Nephron (organoid): ENCODE data around the gene CACNA1C.
A peak's percentile ranks its signal among the peaks of the same experiment; 100 is the strongest.

Experiments
- H3K27ac Mint-ChIP-seq, 3 experiments: 2 replicates each; pipeline ENCODE4 v1.8.0; 2020; ENCODE audit warnings: mixed read lengths in 3 of 3, mild to moderate bottlenecking in 2 of 3, moderate library complexity in 1 of 3
- H3K27me3 Mint-ChIP-seq: 2 replicates; pipeline ENCODE4 v1.8.0; 2021; ENCODE audit warnings: low read depth, mild to moderate bottlenecking, moderate library complexity, mixed read lengths
- H3K36me3 Mint-ChIP-seq: 2 replicates; pipeline ENCODE4 v1.8.0; 2020; ENCODE audit warnings: low read depth, mixed read lengths
- H3K4me1 Mint-ChIP-seq: 2 replicates; pipeline ENCODE4 v1.8.0; 2020; ENCODE audit warnings: mixed read lengths
- H3K4me3 Mint-ChIP-seq, 3 experiments: 2 replicates each; pipeline ENCODE4 v1.8.0; 2020; ENCODE audit warnings: mild to moderate bottlenecking in 3 of 3, mixed read lengths in 3 of 3, moderate library complexity in 2 of 3
- H3K9me3 Mint-ChIP-seq: 2 replicates; pipeline ENCODE4 v1.8.0; 2020; ENCODE audit warnings: mixed read lengths
- CTCF ChIP-seq, 3 experiments: fragments of 200-600 bp; sonication (generic); IDR thresholded peaks; one replicate each; pipeline ENCODE4 v1.5.0; 2021; ENCODE audit warnings: antibody characterized with exemption in 3 of 3; ENCODE audit not compliant: unreplicated experiment in 3 of 3

CACNA1C gene

GRCh38 chr12:2332947-2333346 is 280.2 kb downstream of the CACNA1C start:
- no peaks in the 10 kb centered on the region for H3K27me3 Mint-ChIP-seq

GRCh38 chr12:2333491-2334195 is 280.9 kb downstream of the CACNA1C start:
- H3K27ac Mint-ChIP-seq = peak overlapping the region in 2 of 3 experiments; percentile 37 to 90
- peaks cover 79% of the 10 kb centered on the region for H3K4me1 Mint-ChIP-seq
- no peak for TF ChIP-seq CTCF (IDR thresholded peaks at IDR 0.05; ENCODE audit: unreplicated experiment in 3 of 3)
- no peaks in the 10 kb centered on the region for H3K27me3 Mint-ChIP-seq
- no peak overlapping the region for H3K4me3 Mint-ChIP-seq
- peaks cover 2% of the 10 kb centered on the region for H3K9me3 Mint-ChIP-seq
- no peaks in the 10 kb centered on the region for H3K36me3 Mint-ChIP-seq

More at GRCh38 chr12:2332947-2333346, 280.2 kb downstream of the CACNA1C start:
- H3K4me3 Mint-ChIP-seq = no peak overlapping the region
- H3K27ac Mint-ChIP-seq = peak overlapping the region in 2 of 3 experiments; percentile 76 to 78
- H3K36me3 Mint-ChIP-seq = no peaks in the 10 kb centered on the region
- peaks cover 78% of the 10 kb centered on the region for H3K4me1 Mint-ChIP-seq
- H3K9me3 Mint-ChIP-seq = peaks cover 2% of the 10 kb centered on the region
- TF ChIP-seq CTCF (IDR thresholded peaks at IDR 0.05; ENCODE audit: unreplicated experiment in 3 of 3) = no peak

- H3K4me3 Mint-ChIP-seq = no peak overlapping the region
- peaks cover 79% of the 10 kb centered on the region for H3K4me1 Mint-ChIP-seq
- H3K27ac Mint-ChIP-seq = peak overlapping the region in 1 of 3 experiments; percentile 90
- no peaks in the 10 kb centered on the region for H3K36me3 Mint-ChIP-seq
- no peaks in the 10 kb centered on the region for H3K27me3 Mint-ChIP-seq
- H3K9me3 Mint-ChIP-seq = peaks cover 2% of the 10 kb centered on the region
- TF ChIP-seq CTCF (IDR thresholded peaks at IDR 0.05; ENCODE audit: unreplicated experiment in 3 of 3) = no peak
These were observed 281.5 kb downstream of the CACNA1C start for GRCh38 chr12:2334271-2334670.

GRCh38 chr12:2334689-2335088 is 281.9 kb downstream of the CACNA1C start:
- H3K27ac Mint-ChIP-seq = peak overlapping the region; percentile 77 to 90 (median 80)
- no peaks in the 10 kb centered on the region for H3K27me3 Mint-ChIP-seq
- no peak overlapping the region for H3K4me3 Mint-ChIP-seq
- no peak for TF ChIP-seq CTCF (IDR thresholded peaks at IDR 0.05; ENCODE audit: unreplicated experiment in 3 of 3)
- no peaks in the 10 kb centered on the region for H3K36me3 Mint-ChIP-seq
- peaks cover 2% of the 10 kb centered on the region for H3K9me3 Mint-ChIP-seq
- H3K4me1 Mint-ChIP-seq = peaks cover 75% of the 10 kb centered on the region

GRCh38 chr12:2335109-2335508 is 282.3 kb downstream of the CACNA1C start:
- Mint-ChIP-seq H3K4me1 (peaks cover 72% of the 10 kb centered on the region), H3K27me3 (no peaks in the 10 kb centered on the region)

More at GRCh38 chr12:2335109-2335508, 282.3 kb downstream of the CACNA1C start:
- H3K9me3 Mint-ChIP-seq = peaks cover 2% of the 10 kb centered on the region
- H3K4me3 Mint-ChIP-seq = peak overlapping the region; percentile 1 to 29 (median 2)
- H3K36me3 Mint-ChIP-seq = no peaks in the 10 kb centered on the region
- H3K27ac Mint-ChIP-seq = peak overlapping the region; percentile 77 to 90 (median 80)
- TF ChIP-seq CTCF (IDR thresholded peaks at IDR 0.05; ENCODE audit: unreplicated experiment in 3 of 3) = no peak
